Limb (tissue), 2 donors: ENCODE measurements around the gene CYB5D1.
A peak's percentile ranks its signal among the peaks of the same experiment; 100 is the strongest.

ENCODE experiments used
- DNase-seq, 2 donors: peaks; one replicate each; pipeline ENCODE4 v3.0.0-alpha.2; 2016; ENCODE audit errors: extremely low spot score in 2 of 2

The CYB5D1 gene

GRCh38 chr17:7833795-7834541 is 23.8 kb upstream of the CYB5D1 start, which contains the start of gene KDM6B:
Gene KDM6B (plus strand): TSS chr17:7834217. CDS start chr17:7845555, 11,338 bp downstream.
- peak; percentile 91 to 93 for DNase-seq

- DNase-seq = no peak
Observed at GRCh38 chr17:7834542-7834956, 23.3 kb upstream of the CYB5D1 start.

DNA sequence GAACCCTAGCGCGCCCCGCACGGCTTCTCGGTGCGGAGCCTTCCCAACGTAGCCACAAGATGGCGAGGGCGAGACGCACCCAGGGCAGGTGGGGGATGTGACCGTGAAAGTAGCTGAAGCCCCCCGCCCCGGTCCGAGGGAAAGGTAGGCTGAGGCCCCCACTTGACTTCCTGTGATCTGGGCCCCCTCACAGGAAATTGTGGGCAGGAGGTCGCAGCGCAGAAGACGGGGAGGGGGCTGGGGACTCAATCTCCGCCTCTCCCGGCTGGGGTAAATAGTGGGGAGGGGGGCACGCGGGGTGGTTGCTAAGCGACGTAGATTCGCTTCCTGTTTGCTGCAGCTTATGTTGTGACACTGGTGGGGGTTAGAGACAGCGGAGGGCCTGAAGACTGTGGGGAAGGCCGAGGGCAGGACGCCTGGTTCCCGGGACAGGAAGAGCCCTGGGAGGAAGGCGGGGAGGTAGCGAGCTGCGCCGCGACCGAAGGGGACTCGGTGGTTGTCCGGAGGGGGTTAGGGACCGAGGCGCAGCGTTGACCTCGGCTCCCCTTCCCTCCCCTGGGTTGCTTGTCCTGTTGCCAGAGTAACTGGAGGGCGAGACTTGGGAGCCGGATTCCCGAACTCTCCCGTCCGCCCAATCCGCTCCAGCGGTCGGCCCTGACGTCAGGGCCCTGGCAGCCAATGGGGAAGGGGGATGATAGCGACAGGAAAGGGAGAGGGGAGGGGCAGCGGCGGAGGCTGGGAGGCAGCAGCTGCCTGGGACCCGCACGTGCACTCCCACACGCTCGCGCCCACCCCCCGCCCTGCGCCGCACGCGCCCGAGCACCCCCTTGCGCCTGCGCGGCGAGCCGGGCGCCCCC is 22.6 kb upstream of the CYB5D1 start:
- peak; percentile 98 to 99 for DNase-seq

DNA sequence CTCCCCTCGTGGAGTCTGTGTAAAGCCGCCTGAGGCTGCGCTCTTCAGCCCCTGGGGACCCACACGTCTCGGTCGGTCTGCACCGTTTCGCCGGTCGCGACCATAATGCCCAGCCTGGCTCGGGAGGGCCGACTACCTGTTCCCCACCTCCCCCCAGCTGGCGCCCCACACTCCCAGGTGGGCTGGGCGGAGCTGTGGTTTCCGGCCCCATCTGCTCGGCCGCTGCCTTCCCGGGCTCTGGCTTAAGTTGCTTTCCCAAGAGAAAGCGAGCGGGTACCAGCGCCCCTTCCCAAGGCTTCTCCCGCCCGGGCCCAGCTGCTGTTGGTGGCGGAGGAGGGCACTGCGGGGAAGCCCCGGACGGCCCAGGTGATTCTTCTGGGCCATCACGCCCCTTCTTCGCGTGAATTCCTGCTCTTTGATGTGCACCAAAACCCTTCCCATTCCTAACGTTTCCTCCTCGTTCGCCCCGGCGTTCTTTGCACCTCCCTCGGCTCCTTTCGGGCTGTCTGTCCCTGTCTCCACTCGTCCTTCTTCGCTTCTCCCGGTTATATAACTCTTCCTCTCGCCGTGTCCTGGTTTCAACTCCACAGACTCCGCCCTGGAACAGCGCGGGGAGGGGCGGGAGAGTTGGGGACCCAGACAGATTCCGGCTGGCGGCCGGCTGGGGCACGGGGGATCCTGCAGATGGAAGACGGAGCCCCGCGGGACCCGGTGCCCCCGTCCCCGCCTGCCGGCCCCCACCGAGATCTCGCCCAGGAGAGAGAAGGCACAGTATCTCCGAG is 21.8 kb upstream of the CYB5D1 start:
- peak in 1 of 2 donors; percentile 81 for DNase-seq

DNA sequence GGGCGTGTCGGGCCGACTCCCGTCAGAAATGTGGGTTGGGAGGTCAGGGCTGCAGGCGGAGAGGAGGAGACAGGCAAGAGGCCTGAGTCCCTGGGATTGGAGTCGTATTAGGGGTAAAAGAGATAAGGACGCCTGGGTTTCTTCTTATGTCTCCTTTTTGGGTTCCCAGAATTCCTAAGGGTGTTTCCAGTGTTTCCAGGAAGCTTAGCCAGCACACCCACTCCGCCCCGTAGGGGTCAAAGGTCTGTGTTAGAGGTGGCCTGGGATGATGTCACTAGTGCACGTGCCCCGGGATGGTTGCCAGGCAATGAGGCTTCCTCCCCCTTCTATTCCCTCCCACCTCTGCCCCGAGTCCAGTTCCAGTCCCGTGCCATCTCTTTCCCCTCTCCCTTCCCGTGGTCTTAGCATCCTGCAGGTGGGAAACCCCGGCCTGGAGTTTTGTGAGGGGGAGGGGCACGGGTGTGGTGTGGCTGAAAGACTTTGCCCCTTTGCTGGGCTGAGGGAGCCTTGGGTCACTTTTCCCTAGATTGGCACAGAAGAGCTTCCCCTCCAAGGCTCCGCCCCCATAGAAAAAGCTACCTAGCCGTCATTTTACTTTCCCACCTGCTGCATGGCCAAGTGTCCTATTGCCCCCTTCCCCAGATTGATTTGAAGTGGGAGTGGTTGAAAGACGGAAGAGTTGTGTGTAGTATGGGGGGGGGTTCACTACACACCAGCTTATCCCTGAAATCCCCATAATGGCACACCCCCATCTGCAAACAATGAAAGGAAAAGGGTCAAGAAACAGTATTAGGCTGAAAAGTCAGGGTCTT is 21.0 kb upstream of the CYB5D1 start:
- DNase-seq = peak; percentile 89 to 93

DNA sequence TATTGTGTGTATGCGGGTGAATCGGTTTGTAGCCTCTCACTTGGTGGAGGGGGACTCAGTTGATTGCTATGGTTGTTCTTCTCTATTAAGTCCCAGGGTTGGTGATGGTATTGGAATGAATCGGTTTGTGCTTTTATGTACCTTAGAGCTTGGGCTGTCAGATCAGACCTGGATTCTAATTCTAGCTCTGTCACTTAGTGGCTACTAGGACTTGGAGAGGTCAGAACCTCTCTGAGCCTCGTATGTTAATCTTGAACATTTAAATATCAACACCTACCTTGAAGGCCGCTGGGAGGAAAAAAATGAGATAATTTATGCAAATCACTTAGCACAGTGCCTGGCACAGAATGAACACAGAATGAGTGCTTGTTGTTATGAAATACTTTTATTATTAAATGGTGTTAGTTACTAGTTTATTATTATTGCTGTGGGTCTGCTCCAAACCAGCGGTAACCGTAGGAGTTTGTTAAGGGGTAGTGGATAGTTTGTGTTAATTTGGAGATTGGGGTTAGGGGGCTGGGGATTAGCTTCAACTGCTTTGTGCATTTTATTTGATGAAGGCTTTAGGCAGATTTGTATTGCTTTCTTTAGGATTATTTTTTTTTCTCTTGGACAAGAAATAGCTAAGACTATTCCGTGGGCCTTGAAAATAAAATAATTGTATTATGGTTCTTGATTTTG is 20.3 kb upstream of the CYB5D1 start:
- no peak for DNase-seq

DNA sequence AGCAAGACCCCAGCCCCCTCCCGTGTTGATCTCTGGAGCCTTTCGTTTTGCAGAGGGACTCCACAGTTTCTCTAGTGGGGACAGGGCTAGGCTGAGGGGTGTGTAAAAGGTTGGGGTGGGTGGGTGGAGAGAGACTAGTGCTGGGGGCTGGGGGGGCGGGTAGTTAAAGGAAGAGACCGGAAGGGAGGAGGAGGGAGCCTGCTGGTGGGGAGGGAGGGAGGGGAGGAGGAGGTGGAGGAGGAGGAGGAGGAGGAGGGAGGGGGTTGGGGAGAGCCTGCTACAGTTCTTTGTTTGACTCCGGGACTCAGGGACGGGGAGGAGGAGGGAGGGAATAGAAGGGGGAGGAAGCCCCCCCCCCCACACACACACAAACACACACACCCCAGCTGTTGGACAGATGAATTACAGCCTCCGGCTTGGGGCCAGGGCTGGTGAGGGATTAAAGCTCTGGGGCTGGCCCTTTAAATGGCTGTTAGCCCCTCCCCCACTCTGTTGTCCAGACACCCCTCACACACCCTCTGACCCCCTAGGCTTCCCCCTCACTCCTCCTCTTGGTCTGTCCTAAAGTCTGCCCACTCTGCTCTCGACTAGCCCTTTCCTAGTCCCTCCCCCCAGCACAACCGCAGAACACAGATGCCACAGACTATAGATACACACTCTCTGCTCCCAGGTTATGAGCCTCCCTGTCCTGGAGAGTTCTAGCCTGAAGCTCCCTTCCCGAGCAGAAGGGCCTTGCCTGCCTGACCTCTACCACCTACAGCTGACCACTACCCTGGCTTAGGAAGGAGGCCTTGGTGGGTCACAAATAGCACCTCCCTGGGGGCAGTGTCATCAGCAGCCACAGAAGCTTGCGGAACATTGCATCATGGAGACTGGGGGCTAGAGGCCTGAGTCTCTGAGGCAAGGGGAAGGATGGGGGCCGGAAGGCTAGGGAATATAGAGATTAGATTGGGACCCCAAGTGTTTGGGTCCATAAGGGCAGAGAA is 19.4 kb upstream of the CYB5D1 start:
- peak; percentile 64 to 80 for DNase-seq

DNA sequence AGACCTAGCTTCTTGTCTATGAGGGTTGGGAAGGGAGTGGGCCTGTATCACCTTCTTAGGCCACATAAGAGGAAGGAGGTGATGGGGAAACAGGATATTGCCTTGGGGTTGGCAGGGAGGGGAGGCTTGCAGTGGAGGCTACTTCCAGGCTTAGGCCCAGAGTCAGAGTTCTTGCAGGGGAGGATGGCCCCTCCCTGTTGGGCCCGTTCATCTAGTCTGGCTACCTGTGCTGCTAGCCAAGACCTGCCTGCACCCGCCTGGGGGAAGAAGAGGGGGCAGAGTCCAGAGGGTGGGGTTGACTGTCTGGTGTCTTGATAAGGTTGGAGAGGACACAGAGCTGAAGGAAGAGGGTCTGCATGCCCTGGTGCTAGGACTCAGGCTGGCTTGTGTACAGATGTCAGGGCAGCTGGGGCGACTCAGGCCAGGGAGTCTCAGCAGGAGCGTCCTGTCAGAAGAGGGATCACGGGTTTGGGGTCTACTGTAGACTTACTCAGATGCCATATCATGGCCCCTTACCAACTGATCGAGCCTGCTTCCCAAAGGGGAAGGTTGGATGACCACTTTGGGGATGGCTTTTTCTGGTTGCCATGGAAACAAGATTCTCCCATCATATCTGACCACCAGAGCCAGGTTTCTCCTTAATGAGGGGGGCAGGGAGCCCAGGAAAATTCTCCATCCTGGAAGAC is 18.5 kb upstream of the CYB5D1 start:
- DNase-seq = no peak

GRCh38 chr17:7839876-7840261 is 17.9 kb upstream of the CYB5D1 start:
- DNase-seq = no peak

GRCh38 chr17:7840441-7840840 is 17.4 kb upstream of the CYB5D1 start:
- no peak for DNase-seq

- no peak for DNase-seq
Observed at GRCh38 chr17:7840875-7841274, 16.9 kb upstream of the CYB5D1 start.

DNA sequence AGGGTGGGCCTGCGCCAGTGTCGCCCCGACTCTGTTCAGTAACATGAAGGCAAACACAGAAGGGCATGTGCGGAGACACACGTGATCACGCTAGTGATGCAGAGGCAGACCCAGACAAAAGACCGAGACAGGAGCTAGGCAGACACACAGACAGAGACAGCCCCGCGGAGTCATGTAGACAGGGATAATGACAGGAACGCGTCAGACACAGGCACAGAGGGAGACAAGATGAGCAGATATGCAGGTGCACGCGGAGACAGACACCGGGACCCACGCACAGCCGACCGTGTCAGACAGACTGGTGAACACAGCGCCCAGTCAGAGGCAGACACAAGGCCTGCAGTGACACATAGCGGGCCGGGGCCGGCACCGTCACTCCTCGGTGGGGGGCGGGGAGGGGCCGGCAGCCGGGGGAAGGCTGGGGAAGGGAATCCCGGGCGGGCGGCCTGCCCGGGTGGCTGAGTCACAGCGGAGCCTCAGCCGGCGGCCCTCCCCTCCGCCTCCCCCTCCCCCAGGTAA is 16.3 kb upstream of the CYB5D1 start:
- peak; percentile 49 to 85 for DNase-seq

DNA sequence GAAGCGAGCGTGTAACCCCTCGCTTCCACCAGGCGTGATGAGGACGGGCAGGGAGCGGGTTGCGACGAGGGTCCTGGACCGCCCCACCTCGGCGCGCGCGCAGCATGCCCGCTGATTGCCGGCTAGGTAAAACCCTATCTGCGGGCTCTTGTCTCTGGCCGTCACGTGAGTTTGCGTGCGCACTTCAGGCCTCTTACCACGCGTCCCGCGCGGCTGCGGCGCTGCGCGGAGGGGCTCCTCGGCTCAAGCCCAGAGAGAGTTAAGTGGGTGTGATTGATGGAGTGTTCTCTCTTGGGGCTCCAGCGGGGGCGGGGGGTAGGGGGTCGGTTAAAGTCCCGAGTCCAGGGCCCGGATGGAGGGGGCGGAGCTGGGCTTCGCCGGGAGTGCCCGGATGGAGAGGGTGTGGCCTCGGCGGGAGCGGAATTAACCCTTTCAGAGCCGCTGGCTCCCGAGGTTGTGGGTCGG is 15.9 kb upstream of the CYB5D1 start:
- DNase-seq = peak; percentile 86 to 97

DNA sequence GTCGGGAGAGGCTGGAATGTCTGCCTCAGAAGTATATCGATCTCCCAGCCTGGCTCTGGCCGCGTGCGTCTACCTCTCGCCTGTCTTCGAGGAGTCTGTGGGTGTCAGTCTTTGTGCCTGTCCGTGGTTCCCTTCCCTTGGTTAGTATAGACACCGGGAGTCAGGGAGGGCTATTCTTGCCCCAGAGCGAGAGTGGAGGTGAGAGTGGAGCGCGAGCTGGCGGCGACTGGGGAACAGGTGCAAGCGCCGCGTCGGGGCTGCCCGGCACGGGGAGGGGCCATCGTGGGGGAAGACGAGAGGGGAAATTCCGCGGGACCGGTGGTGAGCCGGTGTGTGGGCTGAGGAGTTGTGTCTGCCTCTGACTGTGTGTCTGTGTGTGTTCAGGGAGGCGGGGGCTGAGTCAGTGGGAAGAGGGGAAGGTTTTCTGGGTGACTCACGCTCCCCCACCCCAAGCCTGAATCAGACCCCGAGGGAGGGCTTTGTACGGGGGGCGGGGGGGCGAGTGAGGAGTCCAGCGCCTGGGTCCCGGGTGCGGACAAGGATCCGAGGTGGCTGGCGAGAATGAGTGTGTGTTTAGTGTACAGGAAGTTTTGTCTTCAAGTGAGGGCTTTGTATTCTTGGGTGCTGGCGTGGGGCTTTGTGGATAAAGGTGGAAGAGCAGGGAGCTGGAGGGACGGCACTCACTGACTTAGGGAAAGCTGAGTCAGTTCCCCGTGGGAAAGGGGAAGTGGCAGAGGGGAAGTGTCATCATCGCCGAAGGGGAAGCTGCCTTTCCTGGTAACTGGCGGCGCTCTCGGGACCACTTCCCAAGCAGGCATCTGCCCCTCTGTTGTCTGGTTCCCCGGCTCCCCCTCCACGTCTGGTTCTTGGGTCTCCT is 15.2 kb upstream of the CYB5D1 start:
- peak in 1 of 2 donors; percentile 76 for DNase-seq

DNA sequence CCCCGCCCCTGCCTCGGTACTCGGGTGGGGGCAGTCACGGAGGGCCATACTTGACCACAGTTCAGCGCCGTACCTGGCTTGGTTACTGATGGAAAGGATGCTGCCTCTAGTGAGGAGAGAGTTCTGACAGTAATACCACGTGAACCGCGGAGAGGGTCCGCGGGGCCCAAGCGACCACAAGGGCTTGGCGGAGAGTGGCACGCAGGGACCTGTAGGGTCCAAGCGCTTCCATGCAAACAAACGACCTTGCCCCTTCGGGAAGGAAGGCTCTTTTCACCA is 14.6 kb upstream of the CYB5D1 start:
- DNase-seq = no peak

DNA sequence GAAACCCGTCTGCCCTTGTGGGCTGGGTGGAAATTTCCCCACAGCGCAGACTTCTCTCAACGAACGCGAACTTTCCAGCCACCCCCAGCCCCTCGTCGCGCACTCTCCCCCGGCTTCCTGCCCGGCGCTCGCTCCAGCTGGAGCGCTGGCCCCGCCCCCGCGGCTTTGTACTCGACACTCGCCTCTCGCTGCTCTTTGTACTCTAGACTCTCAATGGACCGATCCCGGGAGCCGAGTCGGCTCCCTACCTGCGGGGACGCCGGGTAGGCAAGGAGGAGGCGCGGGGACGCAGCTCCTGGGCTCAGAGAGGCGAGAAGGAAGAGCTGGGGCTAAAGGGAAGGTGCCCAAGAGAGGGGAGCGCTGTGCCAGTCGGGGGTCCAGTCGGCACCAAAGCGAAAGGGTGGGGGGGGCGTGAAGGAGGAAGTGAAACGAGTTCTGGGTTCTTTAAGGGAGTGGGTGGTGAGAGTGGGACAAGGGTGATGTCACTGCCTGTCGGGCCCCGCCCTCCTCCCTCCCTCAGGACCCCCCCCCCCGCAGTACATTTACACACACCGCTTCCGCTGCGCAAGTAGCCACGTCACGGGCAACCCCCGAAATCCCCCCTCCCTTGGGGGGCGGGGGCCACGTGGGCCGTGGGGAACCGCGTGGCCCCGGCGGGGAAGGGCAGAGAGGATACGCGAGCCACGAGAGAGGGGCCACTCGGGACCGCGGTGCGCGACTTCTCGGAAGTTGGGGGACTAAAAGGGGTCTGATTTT is 14.1 kb upstream of the CYB5D1 start:
- peak; percentile 61 to 85 for DNase-seq
